ENCODE measurements around the gene MIS18A.

Gene MIS18A

DNA sequence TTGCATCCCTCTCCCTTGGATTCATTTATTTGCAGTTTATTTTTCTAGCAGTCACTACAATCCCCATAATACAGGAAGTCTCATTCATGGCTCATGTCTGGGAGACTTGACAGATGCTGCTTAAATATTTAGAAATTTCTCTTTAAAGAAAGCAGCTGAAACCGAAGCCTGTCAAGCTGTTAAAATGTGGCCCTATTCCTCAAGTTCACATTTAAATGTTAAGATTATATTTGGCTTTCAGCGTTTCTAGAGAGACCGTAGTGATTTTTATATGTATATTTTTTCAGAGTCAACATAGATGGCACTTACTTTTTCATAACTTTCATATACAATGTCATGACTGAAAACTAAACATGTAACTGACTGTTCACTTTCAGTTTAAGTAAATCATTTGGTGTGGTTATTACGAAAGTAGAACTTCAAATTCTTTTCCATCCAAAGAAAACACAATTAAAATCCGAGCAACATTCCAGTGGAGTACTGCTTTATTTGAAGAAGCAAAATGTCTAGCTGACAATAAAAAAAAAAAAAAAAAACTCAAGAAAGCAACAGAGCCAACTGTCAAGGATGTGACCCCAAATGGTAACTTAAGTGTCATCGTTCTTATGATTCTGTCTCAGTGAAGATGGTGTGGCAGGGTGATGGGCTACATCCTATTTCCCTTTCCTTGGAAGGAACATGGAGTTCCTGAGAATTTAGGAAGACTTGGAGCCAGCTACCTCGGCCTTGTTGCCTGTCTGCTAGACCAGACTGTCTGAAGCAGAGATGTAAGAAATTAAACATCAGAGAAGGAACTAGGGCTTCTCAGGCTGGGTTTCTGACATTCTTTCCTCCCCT lies 37.8 kb downstream of the MIS18A start:
- POLR2A ChIA-PET = no interaction called here
- TF ChIP-seq, protein P1, sequence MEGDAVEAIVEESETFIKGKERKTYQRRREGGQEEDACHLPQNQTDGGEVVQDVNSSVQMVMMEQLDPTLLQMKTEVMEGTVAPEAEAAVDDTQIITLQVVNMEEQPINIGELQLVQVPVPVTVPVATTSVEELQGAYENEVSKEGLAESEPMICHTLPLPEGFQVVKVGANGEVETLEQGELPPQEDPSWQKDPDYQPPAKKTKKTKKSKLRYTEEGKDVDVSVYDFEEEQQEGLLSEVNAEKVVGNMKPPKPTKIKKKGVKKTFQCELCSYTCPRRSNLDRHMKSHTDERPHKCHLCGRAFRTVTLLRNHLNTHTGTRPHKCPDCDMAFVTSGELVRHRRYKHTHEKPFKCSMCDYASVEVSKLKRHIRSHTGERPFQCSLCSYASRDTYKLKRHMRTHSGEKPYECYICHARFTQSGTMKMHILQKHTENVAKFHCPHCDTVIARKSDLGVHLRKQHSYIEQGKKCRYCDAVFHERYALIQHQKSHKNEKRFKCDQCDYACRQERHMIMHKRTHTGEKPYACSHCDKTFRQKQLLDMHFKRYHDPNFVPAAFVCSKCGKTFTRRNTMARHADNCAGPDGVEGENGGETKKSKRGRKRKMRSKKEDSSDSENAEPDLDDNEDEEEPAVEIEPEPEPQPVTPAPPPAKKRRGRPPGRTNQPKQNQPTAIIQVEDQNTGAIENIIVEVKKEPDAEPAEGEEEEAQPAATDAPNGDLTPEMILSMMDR (IDR thresholded peaks at IDR 0.05; ENCODE audit: control extremely low read depth, extremely low read depth, low read depth, missing control alignments) = no peak
- DNase-seq (ENCODE audit: extremely low spot score) = peak; percentile 38
- CTCF ChIA-PET = interaction anchor here (1.2 kb wide), 1 partner anchor 10 kb away, joined by 3 read pairs; no protein-coding TSS in a partner anchor

DNA sequence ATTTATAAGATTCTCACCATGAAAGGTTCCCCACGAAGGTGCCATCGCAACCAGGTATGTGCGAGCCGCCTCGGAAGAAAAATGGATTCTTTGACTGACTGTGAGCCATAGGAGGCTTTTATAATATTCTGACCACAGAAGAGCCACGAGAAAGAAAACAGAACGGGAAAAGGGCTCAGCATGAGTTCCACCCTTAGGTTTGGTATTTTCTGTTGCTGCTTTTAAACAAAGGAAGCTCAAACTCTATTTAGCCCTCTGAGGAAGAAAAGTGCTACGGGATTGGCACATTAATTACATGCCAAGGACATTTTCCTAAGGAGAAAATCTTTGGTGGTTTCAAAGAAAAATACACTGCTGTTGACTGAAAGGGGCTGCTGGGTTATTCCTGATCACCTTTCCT lies 39.3 kb downstream of the MIS18A start:
- ChIA-PET POLR2A (no interaction called here), CTCF (interaction anchor here (0.9 kb wide), 1 partner anchor 337 kb away, joined by 3 read pairs; no protein-coding TSS in a partner anchor)
- DNase-seq (ENCODE audit: extremely low spot score) = no peak
- TF ChIP-seq, protein P1 (IDR thresholded peaks at IDR 0.05; ENCODE audit: control extremely low read depth, extremely low read depth, low read depth, missing control alignments) = no peak

DNA sequence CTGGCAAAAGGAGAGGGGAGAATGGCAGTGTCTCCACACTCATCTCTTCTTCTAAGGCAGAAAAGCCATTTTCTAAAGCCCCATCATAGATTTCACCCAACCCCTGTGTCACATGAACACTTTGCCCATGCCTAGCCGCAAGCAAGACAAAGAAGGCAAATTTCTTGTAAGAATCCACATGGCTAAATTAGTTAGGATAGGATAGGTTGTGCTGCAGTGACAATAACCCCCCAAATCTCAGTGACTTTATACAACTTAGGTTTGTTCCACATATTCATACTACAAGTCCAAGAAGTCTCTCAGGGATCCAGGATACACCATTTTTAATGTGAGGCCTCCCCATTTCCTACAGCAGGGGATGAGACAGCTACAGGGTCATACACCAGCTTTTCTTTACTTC lies 40.8 kb downstream of the MIS18A start:
- no peak for DNase-seq (ENCODE audit: extremely low spot score)
- ChIA-PET CTCF (no interaction called here), POLR2A (no interaction called here)
- TF ChIP-seq, protein P1 (IDR thresholded peaks at IDR 0.05; ENCODE audit: control extremely low read depth, extremely low read depth, low read depth, missing control alignments) = no peak

DNA sequence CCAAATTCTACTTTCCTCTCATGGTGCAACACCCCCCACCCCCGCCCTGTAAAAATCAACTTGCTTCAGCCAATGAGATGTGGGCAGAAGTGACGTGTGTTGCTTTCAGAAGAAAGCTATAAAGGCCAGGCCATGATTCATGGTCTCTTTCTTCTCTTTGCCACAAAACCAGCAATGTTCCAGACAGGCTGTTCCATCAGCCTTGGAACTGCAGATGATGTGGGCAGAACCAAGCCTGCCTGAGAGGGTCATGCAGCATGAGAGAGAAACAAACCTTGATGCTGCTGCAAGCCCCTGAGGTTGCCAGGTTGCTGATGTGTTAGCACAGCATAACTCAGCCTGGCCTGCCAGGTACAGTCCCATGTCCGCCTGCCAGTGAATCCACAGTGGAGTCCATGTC lies 41.8 kb downstream of the MIS18A start:
- ChIA-PET CTCF (no interaction called here), POLR2A (no interaction called here)
- TF ChIP-seq, protein P1 (IDR thresholded peaks at IDR 0.05; ENCODE audit: control extremely low read depth, extremely low read depth, low read depth, missing control alignments) = no peak
- DNase-seq (ENCODE audit: extremely low spot score) = no peak

DNA sequence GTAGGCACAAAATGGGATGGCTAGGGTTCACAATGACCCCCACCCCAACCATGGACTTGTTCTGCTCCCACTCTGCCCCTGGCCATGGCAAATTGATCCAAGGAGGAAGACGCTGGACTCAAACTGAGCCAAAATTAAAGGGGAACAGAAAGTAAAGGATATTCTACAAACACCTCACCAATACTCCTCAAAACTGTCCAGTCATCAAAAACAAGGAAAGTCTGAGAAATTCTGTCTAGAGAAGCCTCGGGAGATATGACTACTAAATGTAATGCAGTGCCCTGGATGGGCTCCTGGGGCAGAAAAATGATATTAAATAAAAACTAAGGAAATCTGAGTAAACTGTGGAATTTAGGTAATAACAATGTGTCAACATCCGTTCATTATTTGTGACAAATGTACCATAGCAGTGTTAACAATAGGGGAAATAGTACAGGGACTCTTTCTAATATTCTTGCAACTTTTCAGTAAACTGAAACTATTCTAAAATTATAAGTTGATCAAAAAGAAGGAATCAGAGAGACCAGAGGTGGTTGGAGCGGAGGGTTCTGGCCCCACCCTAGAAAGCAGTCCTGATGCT lies 45.0 kb downstream of the MIS18A start:
- TF ChIP-seq, protein P1 (IDR thresholded peaks at IDR 0.05; ENCODE audit: control extremely low read depth, extremely low read depth, low read depth, missing control alignments) = no peak
- ChIA-PET POLR2A (no interaction called here), CTCF (no interaction called here)
- no peak for DNase-seq (ENCODE audit: extremely low spot score)

DNA sequence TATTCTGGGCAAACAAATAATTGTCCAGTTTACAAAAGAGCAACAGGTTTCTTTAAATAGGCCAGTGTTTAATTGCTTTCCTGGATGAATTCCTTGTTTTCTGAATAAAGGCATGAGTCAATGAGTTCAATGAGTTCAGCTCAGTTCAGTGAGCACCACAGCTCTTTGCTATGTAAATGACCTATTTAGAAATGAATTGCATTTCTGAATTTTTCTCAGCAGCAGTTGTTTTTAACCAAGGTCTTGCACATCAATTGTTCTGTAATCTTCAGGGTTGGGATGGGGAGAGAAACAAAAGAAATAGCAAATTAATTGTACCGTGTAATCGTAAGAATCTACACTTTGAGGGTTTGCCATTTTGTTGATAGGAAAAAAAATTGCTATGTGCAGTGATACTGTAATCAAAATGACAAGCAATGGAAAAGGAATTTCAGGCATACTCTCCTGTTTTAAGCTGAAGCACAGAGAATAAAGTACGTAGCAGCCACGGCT lies 45.7 kb downstream of the MIS18A start:
- ChIA-PET CTCF (no interaction called here), POLR2A (no interaction called here)
- DNase-seq (ENCODE audit: extremely low spot score) = no peak
- TF ChIP-seq, protein P1 (IDR thresholded peaks at IDR 0.05; ENCODE audit: control extremely low read depth, extremely low read depth, low read depth, missing control alignments) = no peak
